NCI-H510A treated with DMSO at 0.1 percent for 48 hours (cell line): Measurements from ENCODE around the gene SMPDL3B.
A peak's percentile ranks its signal among the peaks of the same experiment; 100 is the strongest.

Source experiments
- DNase-seq: peaks from one replicate; lab custom pipeline; 2025; lab: John Stamatoyannopoulos, UW

SMPDL3B gene

GRCh38 chr1:27934818-27935549 lies at the start of gene SMPDL3B:
TSS of gene SMPDL3B (plus strand) at chr1:27935000. CDS start at chr1:27935184, 184 bp downstream.
- peak; percentile 95 for DNase-seq

- DNase-seq = no peak
Observed at GRCh38 chr1:27885114-27885528, 49.7 kb upstream of the SMPDL3B start.

GRCh38 chr1:27885621-27886352 lies 49.0 kb upstream of the SMPDL3B start:
- no peak for DNase-seq

GRCh38 chr1:27886353-27886679 lies 48.5 kb upstream of the SMPDL3B start:
- no peak for DNase-seq

GRCh38 chr1:27886744-27887143 lies 48.1 kb upstream of the SMPDL3B start:
- no peak for DNase-seq

GRCh38 chr1:27887215-27888021 lies 47.4 kb upstream of the SMPDL3B start:
- DNase-seq = no peak

GRCh38 chr1:27889506-27889905 lies 45.3 kb upstream of the SMPDL3B start:
- DNase-seq = no peak

- DNase-seq = no peak
Observed at GRCh38 chr1:27891196-27891889, 43.5 kb upstream of the SMPDL3B start.

- DNase-seq = no peak
Observed at GRCh38 chr1:27894521-27894920, 40.3 kb upstream of the SMPDL3B start.

GRCh38 chr1:27906759-27907158 lies 28.0 kb upstream of the SMPDL3B start:
- DNase-seq = no peak

- DNase-seq = no peak
Observed at GRCh38 chr1:27912429-27912828, 22.4 kb upstream of the SMPDL3B start.

GRCh38 chr1:27915082-27915575 lies 19.7 kb upstream of the SMPDL3B start:
- no peak for DNase-seq

GRCh38 chr1:27922272-27922671 lies 12.5 kb upstream of the SMPDL3B start:
- DNase-seq = no peak

GRCh38 chr1:27928216-27928954 lies 6.4 kb upstream of the SMPDL3B start:
- no peak for DNase-seq

- DNase-seq = no peak
Observed at GRCh38 chr1:27931184-27931583, 3.6 kb upstream of the SMPDL3B start.

GRCh38 chr1:27931759-27932158 lies 3.0 kb upstream of the SMPDL3B start:
- no peak for DNase-seq

GRCh38 chr1:27935721-27936120 lies 921 bp downstream of the SMPDL3B start:
- peak; percentile 44 for DNase-seq

GRCh38 chr1:27936370-27936769 lies 1.6 kb downstream of the SMPDL3B start:
- DNase-seq = no peak

GRCh38 chr1:27937524-27937836 lies 2.7 kb downstream of the SMPDL3B start:
- DNase-seq = no peak

- no peak for DNase-seq
Observed at GRCh38 chr1:27938488-27938887, 3.7 kb downstream of the SMPDL3B start.

GRCh38 chr1:27940297-27940696 lies 5.5 kb downstream of the SMPDL3B start:
- peak; percentile 22 for DNase-seq
